Measurements from ENCODE around the gene SH3TC2.

The SH3TC2 gene

GRCh38 chr5:149056616-149057165, 6.2 kb downstream of the SH3TC2 start:
- no peak for DNase-seq

DNA sequence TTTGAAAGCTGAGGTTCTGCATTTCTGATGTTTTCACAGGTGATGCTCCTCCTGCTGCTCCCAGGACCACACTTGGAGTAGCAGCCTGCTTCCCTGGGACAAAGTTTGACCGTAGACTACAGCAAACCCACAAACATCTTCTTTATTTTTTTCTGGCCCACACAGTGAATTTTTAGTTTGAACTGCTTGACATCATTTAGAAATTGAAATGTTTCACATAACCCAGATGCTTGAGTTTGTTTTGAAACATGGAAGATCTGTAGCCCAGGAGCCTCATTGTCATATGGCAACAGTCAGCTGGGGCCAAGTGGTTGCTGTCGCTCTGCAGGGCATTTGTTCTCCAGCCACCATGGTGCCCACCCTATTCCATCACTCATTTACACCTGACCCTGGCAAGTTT, 8.4 kb downstream of the SH3TC2 start:
- no peak for DNase-seq

GRCh38 chr5:149053072-149053695, 9.7 kb downstream of the SH3TC2 start:
- DNase-seq: no peak

DNA sequence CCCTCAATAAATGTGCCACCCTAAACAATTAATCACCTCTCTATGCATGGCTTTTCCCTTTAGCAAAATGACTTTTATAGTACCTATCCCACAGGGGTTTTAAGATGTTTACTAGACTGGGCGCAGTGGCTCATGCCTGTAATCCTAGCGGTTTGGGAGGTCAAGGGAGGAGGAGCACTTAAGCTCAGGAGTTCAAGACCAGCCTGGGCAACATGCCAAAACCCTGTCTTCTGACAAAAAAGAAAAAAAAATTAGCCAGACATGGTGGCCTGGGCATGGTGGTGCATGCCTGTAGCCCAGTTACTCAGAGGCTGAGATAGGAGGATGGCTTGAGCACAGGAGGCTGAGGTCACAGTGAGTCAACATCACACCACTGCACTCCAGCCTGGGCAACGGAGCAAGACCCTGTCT, 13.5 kb downstream of the SH3TC2 start:
- no peak for DNase-seq

DNA sequence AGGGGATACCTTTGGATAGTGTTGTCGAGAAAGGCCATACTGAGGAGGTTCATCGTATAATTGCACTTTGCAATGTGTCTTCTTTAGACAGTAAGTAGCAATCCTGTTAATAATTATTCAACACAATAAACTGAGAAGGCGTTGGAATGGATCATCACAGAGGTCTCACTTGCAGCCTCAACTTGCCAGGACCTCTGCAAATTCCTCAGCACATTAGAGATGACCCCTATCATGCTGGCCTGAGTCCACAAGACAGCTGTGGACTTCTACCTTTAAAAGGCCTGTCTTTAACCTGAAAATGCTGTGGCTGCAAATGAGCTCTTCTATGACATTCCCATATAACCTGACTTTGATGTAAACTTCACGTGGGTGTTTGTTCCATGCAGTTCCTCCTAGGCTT, 14.1 kb downstream of the SH3TC2 start:
- DNase-seq: no peak

- DNase-seq: no peak
These were observed 15.4 kb downstream of the SH3TC2 start for GRCh38 chr5:149047462-149047861.

DNA sequence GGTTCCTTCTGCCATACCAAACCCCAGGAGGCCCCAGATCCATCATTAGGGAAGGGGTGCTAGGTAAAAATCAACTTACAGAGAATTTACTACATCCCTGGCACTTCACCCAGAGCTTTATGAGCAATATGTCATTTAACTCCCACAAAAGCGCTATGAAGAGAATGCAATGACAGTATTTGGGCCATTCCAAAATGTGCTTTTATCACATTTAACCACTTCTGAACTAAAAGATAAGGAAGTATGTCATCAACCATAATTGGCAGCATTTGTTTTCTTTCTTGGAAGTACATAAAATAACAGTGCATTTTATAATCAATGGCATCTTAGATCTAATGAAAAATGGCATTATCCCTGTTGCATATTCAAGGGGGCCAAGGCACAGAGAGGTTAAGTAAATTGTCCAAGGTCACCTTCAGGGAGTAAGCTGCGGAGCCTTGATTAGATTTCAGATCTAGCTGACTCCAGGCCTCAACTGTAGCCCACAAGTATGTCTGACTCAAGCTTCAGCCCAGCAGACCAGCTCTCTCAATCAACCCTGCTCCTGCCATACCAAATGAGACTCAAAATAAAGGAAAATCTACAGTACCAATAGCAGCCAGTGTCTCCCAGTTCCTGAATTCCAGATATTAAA, 16.5 kb downstream of the SH3TC2 start:
- DNase-seq: no peak

DNA sequence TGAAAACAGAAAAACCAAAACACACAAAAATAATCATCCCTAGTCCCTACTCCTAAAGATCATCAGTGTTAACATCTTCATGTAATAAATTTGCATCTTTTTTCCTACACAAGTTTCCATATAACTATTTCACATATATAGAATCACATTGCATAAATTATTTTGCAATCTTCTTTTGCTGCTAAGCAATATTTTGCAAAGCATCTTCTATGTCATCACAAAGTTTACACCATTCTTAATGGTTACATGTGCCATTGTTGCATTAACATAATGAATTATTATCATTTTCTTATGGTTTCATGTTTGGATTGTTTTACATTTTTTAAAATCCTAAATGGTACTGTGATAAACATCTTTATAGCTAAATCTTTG, 17.8 kb downstream of the SH3TC2 start:
- no peak for DNase-seq

DNA sequence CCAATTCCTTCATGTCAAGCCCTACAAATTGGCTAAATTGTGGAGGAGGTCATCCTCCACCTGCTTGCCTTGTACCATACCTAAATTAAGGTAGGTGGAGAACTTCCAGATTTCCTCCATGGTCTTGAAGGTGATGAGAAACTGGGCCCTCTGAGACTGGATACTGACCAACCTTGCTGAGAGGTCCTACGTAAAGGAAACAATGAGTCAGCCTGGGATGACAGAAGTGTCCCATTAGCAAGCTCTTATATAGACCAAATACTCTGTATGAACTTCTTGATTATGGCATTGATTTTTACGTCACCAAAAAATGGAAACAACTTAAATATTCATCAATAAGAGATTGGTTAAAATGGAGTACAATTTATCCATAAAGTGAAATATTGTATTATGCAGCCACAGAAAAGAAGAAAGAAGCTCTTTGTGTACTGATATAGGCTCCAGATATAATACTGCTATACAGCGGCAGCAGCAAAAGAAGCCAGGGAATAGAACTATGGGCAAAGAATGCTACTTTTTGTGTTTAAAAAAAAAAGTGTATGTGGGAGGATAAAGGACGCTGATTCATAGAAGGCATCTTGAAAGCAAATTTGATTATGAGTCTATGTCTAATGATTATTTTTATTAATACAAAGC, 18.3 kb downstream of the SH3TC2 start:
- DNase-seq: no peak

DNA sequence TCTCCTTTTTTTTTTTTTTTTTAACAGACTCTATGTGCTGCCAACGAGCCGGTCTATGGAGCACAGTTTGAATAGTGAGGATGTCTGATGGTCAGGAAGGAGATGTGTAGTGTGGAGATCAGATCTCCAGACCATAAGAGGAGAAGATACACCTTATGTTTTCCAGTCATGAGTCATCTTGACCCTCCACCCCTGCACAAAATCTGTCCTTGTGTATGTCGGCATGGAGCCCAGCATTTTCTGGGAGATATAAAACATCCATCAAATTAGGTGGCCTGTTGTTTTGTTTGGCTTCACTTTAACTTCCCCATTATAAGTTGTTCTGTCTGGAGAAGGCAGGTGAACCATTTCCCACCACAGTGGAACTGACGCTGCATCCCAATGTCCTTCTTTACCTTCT, 19.2 kb downstream of the SH3TC2 start:
- DNase-seq: no peak

- DNase-seq: no peak
These were observed 20.0 kb downstream of the SH3TC2 start for GRCh38 chr5:149042865-149043264.

DNA sequence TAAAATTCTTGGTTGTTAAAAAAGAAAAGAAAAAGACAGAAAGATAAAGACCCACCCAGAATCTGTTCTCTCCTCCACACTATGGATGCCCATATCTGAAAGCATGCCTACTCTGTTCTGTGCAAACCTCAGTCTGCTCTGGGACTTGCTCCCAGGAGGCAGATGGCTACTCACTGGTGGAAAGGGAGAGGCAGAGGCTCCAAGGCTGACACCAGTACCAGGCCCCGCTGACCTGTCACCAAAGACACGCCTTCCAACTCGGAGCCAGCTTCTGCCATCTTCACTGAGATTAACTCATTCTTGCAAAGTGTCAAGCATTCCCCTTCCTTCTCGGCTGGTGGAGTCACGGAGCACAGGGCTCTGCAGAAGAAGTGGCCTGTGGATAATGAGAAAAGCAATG, 21.6 kb downstream of the SH3TC2 start:
- DNase-seq: no peak

GRCh38 chr5:149040421-149040820, 22.4 kb downstream of the SH3TC2 start:
- no peak for DNase-seq

DNA sequence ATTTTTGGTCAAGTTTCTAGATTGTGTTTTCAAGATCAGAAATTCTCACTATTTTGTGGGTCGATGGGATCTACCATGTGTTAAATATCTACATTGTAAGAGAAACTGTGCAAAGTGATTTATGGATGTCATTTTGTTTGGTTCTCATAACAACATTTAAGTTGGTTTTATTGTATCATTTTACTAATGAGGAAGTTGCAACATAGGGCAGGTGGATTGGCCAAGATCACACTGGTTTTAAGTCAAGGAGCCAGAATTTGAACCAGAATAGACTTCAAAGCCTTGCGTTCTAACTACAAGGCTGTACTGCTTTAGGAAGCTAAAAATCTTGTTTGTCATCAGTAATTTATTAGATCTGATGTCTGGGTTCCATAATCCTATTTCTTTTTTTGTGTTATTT, 23.4 kb downstream of the SH3TC2 start:
- no peak for DNase-seq

DNA sequence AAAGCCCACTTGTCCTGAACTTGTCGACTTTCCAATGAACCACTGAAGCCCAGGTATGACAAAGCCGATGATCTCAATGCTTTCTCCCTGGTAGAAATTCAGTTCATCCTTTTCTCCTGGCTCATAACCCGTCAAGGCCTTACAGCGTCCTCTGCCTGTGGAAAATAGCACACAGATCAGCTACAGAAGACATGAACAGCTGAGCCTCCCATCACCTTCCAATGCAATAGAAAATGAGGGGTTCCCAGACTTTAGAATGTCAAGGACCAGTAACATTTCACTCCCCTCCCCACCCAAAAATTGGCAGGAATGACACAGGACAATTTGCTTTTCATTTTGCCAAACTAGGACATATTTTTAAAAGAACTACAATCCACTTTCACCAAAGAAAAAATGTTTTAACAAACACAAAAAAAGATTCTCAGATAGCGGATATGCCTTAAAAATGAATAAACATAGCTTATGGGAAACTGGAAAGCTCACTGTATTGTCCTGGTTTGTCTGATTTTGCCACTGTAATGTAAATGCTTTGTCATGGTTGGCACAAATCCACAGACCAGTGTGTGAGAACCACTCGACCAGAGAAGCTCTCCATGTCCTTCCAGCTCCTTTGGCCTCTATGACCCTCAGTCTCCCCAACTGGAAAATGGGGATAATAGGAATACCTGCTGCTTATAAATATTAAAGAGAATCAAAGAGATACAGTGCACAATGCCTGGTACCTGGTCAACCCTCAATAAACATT, 24.4 kb downstream of the SH3TC2 start:
- DNase-seq: no peak

DNA sequence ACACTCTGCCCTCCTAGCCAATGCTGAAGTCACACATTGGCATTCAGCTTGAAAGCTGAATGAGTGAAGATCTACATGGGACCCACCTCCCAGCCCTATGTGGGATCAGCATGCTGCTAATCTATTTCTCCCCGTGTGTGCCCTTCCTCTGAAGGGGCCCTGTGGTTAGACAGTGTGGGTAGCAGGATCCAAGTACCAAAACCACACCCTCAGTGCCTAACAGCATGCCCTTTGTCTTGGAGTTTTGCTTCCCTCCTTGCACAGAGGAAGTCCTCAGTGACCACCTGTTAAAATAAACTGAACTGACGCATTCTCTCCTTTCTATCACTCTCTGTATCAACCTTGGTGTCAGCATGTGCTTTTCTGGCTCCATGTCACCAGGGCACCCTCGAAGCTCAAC, 25.0 kb downstream of the SH3TC2 start:
- no peak for DNase-seq

GRCh38 chr5:149036970-149037369, 25.9 kb downstream of the SH3TC2 start:
- no peak for DNase-seq

- DNase-seq: no peak
These were observed 26.7 kb downstream of the SH3TC2 start for GRCh38 chr5:149036168-149036567.

DNA sequence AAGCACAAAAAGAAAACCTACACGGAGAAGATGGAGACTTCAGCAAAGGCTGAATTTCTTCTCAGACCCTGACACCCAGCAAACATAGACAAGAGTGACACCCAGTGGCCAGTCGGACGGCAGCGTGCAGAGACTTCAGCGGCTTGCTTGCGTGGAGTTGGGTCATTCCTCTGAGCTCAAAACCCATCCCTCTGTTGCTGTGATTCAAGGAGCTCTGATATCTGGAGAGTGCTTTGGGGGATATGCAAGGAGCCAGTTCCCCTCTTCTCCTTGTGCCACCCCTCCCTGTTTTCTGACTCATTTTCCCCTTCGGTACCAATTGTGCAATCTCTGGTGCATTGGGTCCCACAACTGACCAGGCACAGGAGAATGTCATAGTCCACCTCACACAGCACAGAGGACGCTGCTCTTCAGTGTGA, 27.5 kb downstream of the SH3TC2 start:
- DNase-seq: peak; percentile 75

DNA sequence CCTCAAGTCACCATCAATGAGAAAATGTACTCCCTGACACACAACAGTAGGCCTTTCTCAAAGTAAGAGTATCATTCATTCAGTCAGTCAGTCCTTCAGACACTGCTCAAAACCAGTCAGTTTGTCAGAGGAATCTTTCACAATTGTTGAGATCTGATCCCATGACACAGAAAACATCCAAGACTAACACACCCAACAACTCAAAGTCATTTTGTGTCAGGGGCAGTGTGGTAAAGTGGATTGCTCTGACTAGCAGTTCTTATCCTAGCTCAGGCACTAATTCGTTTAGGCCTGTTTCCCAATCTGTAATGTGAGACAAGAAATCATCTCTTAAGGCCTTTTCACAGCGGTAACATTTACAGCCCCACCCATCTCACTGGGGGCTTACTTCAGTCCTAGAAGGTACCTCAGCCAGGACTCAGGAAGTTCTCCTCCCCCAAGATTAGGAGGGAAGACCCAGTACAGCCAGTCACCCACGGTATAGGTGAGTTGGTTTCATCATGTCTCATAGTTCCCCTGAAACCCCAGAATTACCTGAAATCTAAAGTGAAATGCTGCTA, 31.9 kb downstream of the SH3TC2 start:
- DNase-seq: no peak

DNA sequence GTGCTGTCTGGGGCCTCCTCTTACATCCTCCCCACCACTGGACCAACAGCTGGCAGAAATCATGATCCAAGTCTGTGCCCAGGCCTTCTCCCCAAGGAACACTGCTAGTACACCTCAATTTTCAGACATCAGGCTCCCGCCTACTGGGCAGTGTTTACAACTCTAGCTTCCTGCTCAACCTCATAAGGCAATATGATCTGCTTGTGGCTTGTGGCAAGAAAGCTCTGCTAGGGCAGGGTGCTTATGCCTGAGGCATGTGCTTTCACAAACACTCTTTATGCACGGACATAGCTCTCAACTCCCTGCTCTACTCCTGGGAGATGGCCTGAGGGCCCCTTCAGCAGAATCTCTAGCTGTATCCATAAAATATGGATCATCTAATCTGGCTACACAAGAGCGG, 32.5 kb downstream of the SH3TC2 start:
- DNase-seq: no peak

DNA sequence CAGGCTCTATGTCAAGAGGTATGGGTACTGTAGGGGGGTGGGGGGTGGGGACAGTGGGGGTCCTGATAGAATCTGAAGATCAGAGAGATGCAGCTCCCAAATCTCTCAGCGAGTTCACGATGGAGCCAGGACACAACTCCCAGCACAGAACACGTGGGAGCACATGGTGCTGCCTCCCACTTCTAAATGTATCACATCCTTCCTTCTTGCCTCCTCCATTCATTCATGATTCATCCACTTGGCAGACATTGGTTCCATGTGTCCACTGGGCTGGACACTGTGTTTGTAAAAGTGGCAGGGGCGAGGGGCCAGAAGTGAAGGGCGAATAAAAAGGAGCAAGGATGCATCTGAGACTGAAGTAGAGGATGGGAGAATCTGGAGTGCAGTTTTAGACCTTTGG, 33.9 kb downstream of the SH3TC2 start:
- DNase-seq: no peak

- no peak for DNase-seq
These were observed 34.7 kb downstream of the SH3TC2 start for GRCh38 chr5:149028161-149028560.

Data from NCI-H774 (cell line).